Esophagus squamous epithelium (tissue), 5 donors: ENCODE results near the gene TAB3. TPM values are rescaled to one million over a fixed set of nuclear protein-coding genes. Genes with fewer than 3 reads are reported as not detected.

Experiments used
- DNase-seq: peaks from one replicate; lab custom pipeline; 2025; lab: John Stamatoyannopoulos, UW
- H3K27ac ChIP-seq, 4 donors: fragments of 200-600 bp; sonication (generic); one replicate each; pipeline ENCODE4 v1.5.1; 2016 to 2019; ENCODE audit warnings: mild to moderate bottlenecking in 1 of 4
- H3K27me3 ChIP-seq, 4 donors: fragments of 200-600 bp; sonication (generic); 1 replicate in 3 of 4; 2 replicates in 1 of 4; pipeline versions ENCODE4 v1.5.1 to v1.6.0; 2017 to 2021; ENCODE audit warnings: antibody characterized with exemption in 1 of 4
- H3K36me3 ChIP-seq, 3 donors: fragments of 200-600 bp; sonication (generic); one replicate each; pipeline ENCODE4 v1.5.1; 2016 to 2019
- H3K4me1 ChIP-seq, 3 donors: fragments of 200-600 bp; sonication (generic); one replicate each; pipeline ENCODE4 v1.5.1; 2017 to 2019
- H3K4me3 ChIP-seq, 4 donors: fragments of 200-600 bp; sonication (generic); 1 replicate in 3 of 4; 2 replicates in 1 of 4; pipeline ENCODE4 v1.5.1; 2016 to 2019; ENCODE audit warnings: mild to moderate bottlenecking in 2 of 4, moderate library complexity in 1 of 4
- H3K9me3 ChIP-seq, 3 donors: fragments of 200-600 bp; sonication (generic); one replicate each; pipeline ENCODE4 v1.5.1; 2016 to 2019
- POLR2A ChIP-seq, 4 donors: fragments of 450-650 bp; IDR thresholded peaks; one replicate each; pipeline ENCODE4 v1.6.1; 2017; ENCODE audit warnings: antibody characterized with exemption in 4 of 4, mild to moderate bottlenecking in 4 of 4, moderate library complexity in 3 of 4
- intact Hi-C: fragments of 100-400 bp; cut with DNase I; formaldehyde crosslinking; loops from one replicate; pipeline ENCODE4 v1.15.0; 2022
- total RNA-seq, 4 donors: library from RNA; depleted of rRNA; stranded (reverse); fragments of >200 nt; gene quantifications; one replicate each; pipeline ENCODE4 v1.1.0, GENCODE V29; 2016
- TF ChIP-seq, protein P1 (sequence below), 6 experiments: fragments of 450-650 bp in 4 of 6; fragments of 200-600 bp in 2 of 6; sonication (generic) in 2 of 6; IDR thresholded peaks; one replicate each; pipeline ENCODE4 v1.5.1; 2016 to 2019; ENCODE audit warnings: antibody characterized with exemption in 6 of 6, mild to moderate bottlenecking in 4 of 6, moderate library complexity in 4 of 6
- donor health status: DM: yes; HTN: yes; CAD: no.

TAB3 gene
- total RNA-seq, 4 donors from 2014 or later, result 33.1 to 48.1 (median 35.8) TPM

DNA sequence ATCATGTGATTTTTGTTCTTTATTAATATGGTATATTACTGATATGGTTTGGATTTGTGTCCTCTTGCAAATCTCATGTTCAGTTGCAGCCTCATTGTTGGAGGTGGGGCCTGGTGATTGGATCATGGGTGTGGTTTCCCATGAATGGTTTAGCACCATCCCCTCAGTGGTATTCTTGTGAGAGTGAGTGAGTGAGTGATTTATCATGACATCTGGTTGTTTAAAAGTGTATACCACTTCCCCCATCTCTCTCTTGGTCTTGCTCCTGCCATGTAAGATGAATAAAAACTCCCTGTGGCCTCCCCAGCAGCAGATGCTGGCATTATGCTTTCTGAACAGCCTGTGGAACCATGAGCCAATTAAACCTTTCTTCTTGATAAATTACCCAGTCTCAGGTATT is 111.5 kb downstream of the TAB3 start:
- H3K36me3 ChIP-seq, result no peaks in the 10 kb centered on the region
- DNase-seq, result no peak
- TF ChIP-seq POLR2A (IDR thresholded peaks at IDR 0.05), result no peak
- TF ChIP-seq, protein P1, sequence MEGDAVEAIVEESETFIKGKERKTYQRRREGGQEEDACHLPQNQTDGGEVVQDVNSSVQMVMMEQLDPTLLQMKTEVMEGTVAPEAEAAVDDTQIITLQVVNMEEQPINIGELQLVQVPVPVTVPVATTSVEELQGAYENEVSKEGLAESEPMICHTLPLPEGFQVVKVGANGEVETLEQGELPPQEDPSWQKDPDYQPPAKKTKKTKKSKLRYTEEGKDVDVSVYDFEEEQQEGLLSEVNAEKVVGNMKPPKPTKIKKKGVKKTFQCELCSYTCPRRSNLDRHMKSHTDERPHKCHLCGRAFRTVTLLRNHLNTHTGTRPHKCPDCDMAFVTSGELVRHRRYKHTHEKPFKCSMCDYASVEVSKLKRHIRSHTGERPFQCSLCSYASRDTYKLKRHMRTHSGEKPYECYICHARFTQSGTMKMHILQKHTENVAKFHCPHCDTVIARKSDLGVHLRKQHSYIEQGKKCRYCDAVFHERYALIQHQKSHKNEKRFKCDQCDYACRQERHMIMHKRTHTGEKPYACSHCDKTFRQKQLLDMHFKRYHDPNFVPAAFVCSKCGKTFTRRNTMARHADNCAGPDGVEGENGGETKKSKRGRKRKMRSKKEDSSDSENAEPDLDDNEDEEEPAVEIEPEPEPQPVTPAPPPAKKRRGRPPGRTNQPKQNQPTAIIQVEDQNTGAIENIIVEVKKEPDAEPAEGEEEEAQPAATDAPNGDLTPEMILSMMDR (IDR thresholded peaks at IDR 0.05), result no peak
- no peaks in the 10 kb centered on the region for H3K4me1 ChIP-seq
- H3K4me3 ChIP-seq, result no peak overlapping the region
- H3K27me3 ChIP-seq, result no peaks in the 10 kb centered on the region
- intact Hi-C loops, result no loop called here
- no peaks in the 10 kb centered on the region for H3K9me3 ChIP-seq
- no peak overlapping the region for H3K27ac ChIP-seq

Other genes with a start within 250 kb of the TAB3 start
- gene GK, start 235.8 kb downstream of the TAB3 start, total RNA-seq, result 10 to 100 TPM in 3 of 4 donors, 1 to 10 TPM in 1; 6.9 to 31.3 (median 10.6) TPM
- not detected for gene FTHL17, start 182.8 kb upstream of the TAB3 start, total RNA-seq